SK-N-SH (cell line): ENCODE results near the gene PHLDA3. TPM values are rescaled to one million over a fixed set of nuclear protein-coding genes. Genes with fewer than 3 reads are reported as not detected.

Experiments
- CTCF ChIA-PET: fragments of 300-600, 350-600 bp; formaldehyde crosslinking; extraction: SDS; loops from one replicate; lab custom pipeline; 2021; lab: Yijun Ruan, JAX
- POLR2A ChIA-PET: fragments of 350-600 bp; sonication (Branson Sonifier 250); formaldehyde crosslinking; extraction: SDS; loops from one replicate; lab custom pipeline; 2020; ENCODE audit warnings: antibody characterized with exemption, inconsistent platforms; lab: Yijun Ruan, JAX
- DNase-seq: peaks from one replicate; pipeline ENCODE4 v3.0.0; 2012
- H2AFZ ChIP-seq: fragments of 200-600 bp; sonication (generic); 2 replicates; pipeline ENCODE4 v1.8.1; 2016; ENCODE audit warnings: antibody characterized with exemption, mild to moderate bottlenecking, low read depth
- H3F3A ChIP-seq: fragments of 200-600 bp; sonication (generic); replicated peaks from 2 replicates; pipeline ENCODE3; 2016; ENCODE audit warnings: antibody characterized with exemption, mild to moderate bottlenecking; ENCODE audit not compliant: insufficient read depth
- H3K27ac ChIP-seq, 2 experiments: fragments of 200-500 bp in 1 of 2; fragments of 200-600 bp in 1 of 2; sonication (Bioruptor generic) in 1 of 2; sonication (generic), shearing (Covaris generic) in 1 of 2; 2 replicates each; pipeline versions ENCODE4 v1.5.1 to v1.6.1; 2014 to 2016; ENCODE audit warnings: low read depth in 2 of 2, inconsistent platforms in 1 of 2, low read length in 1 of 2, mild to moderate bottlenecking in 1 of 2, mixed read lengths in 1 of 2
- H3K27me3 ChIP-seq: fragments of 200-600 bp; sonication (generic), shearing (Covaris generic); 2 replicates; pipeline ENCODE4 v1.6.1; 2016; ENCODE audit warnings: mixed run types; ENCODE audit not compliant: insufficient read depth
- H3K36me3 ChIP-seq, 2 experiments: fragments of 200-500 bp in 1 of 2; fragments of 200-600 bp in 1 of 2; sonication (Bioruptor generic) in 1 of 2; sonication (generic) in 1 of 2; replicated peaks in 1 of 2; 2 replicates each; pipeline versions ENCODE3 to v1.5.1; 2014 to 2016; ENCODE audit warnings: low read length in 1 of 2, mild to moderate bottlenecking in 1 of 2; ENCODE audit not compliant: insufficient read depth in 2 of 2, control insufficient read depth in 1 of 2
- H3K4me1 ChIP-seq, 2 experiments: fragments of 200-500 bp in 1 of 2; fragments of 200-600 bp in 1 of 2; sonication (Bioruptor generic) in 1 of 2; sonication (generic), shearing (Covaris generic) in 1 of 2; 2 replicates each; pipeline versions ENCODE4 v1.5.1 to v1.6.1; 2014 to 2016; ENCODE audit warnings: low read depth in 1 of 2, low read length in 1 of 2, mixed run types in 1 of 2; ENCODE audit not compliant: insufficient read depth in 2 of 2, control insufficient read depth in 1 of 2
- H3K4me2 ChIP-seq: fragments of 200-600 bp; sonication (generic), shearing (Covaris generic); 2 replicates; pipeline ENCODE4 v1.6.1; 2017; ENCODE audit warnings: mixed run types
- H3K4me3 ChIP-seq, 2 experiments: fragments of 200-500 bp in 1 of 2; fragments of 200-600 bp in 1 of 2; sonication (Bioruptor generic) in 1 of 2; sonication (generic), shearing (Covaris generic) in 1 of 2; 2 replicates each; pipeline versions ENCODE4 v1.5.1 to v1.8.1; 2014 to 2016; ENCODE audit warnings: low read depth in 2 of 2, inconsistent platforms in 1 of 2, low read length in 1 of 2, mild to moderate bottlenecking in 1 of 2, mixed read lengths in 1 of 2, moderate library complexity in 1 of 2
- H3K79me2 ChIP-seq: fragments of 200-600 bp; sonication (generic); 2 replicates; pipeline ENCODE4 v1.8.1; 2017; ENCODE audit warnings: mild to moderate bottlenecking; ENCODE audit not compliant: insufficient read depth
- H3K9ac ChIP-seq: fragments of 200-600 bp; sonication (generic); 2 replicates; pipeline ENCODE4 v1.6.1; 2017; ENCODE audit warnings: mixed run types
- H3K9me2 ChIP-seq: fragments of 200-600 bp; sonication (generic); 2 replicates; pipeline ENCODE4 v1.6.1; 2017; ENCODE audit warnings: mixed run types
- H3K9me3 ChIP-seq: fragments of 200-600 bp; sonication (generic); 2 replicates; pipeline ENCODE4 v1.6.1; 2017; ENCODE audit warnings: mixed run types, mild to moderate bottlenecking, moderate library complexity
- H4K20me1 ChIP-seq: fragments of 200-600 bp; sonication (generic); 2 replicates; pipeline ENCODE4 v1.6.1; 2017; ENCODE audit warnings: mild to moderate bottlenecking, mixed run types; ENCODE audit not compliant: insufficient read depth
- CTCF ChIP-seq: fragments of 200-600 bp; sonication (generic); IDR thresholded peaks from 2 replicates; pipeline ENCODE4 v1.6.1; 2017; ENCODE audit warnings: antibody characterized with exemption, mild to moderate bottlenecking, moderate library complexity
- EP300 ChIP-seq, 2 experiments: IDR thresholded peaks; 2 replicates each; pipeline versions ENCODE4 v1.4.0 to v1.6.1; 2012; ENCODE audit warnings: borderline replicate concordance in 1 of 2, low read depth in 1 of 2, low read length in 1 of 2
- IRF3 ChIP-seq: fragments of 150-350 bp; IDR thresholded peaks from 2 replicates; pipeline ENCODE4 v1.6.1; 2016; ENCODE audit warnings: mild to moderate bottlenecking, low read depth, low read length
- MEF2A ChIP-seq: IDR thresholded peaks from 2 replicates; pipeline ENCODE4 v1.4.0; 2012; ENCODE audit warnings: low read depth, borderline replicate concordance
- RFX5 ChIP-seq: IDR thresholded peaks from 2 replicates; pipeline ENCODE4 v1.6.1; 2012; ENCODE audit warnings: mild to moderate bottlenecking, improper control_type of control experiment, low read length
- SIN3A ChIP-seq: IDR thresholded peaks from 2 replicates; pipeline ENCODE4 v1.6.1; 2012; ENCODE audit warnings: low read depth, mild to moderate bottlenecking, low read length, moderate library complexity, borderline replicate concordance
- TEAD4 ChIP-seq: IDR thresholded peaks from 2 replicates; pipeline ENCODE4 v1.4.0; 2012; ENCODE audit warnings: mild to moderate bottlenecking, borderline replicate concordance; ENCODE audit not compliant: insufficient read depth
- YY1 ChIP-seq: IDR thresholded peaks from 2 replicates; pipeline ENCODE4 v1.4.0; 2012; ENCODE audit warnings: low read depth, mild to moderate bottlenecking
- ZBTB33 ChIP-seq: IDR thresholded peaks from 2 replicates; pipeline ENCODE4 v1.4.0; 2012; ENCODE audit warnings: low read depth, borderline replicate concordance
- WGBS: methylation state at CpG from one replicate; pipeline ENCODE4 v1.1.6; 2017; ENCODE audit warnings: low lambda C conversion rate; 5-methylcytosine and 5-hydroxymethylcytosine counted together
- polyA plus RNA-seq, 3 experiments: library from polyadenylated mRNA; depleted of rRNA; stranded (reverse); fragments of >200 nt; gene quantifications; 2 replicates each; pipeline ENCODE4 v1.2.3, GENCODE V29; 2012
- TF ChIP-seq, protein P1 (sequence below): IDR thresholded peaks from 2 replicates; pipeline ENCODE4 v1.4.0; 2012; ENCODE audit warnings: low read depth
- TF ChIP-seq, protein P2 (sequence below): IDR thresholded peaks from 2 replicates; pipeline ENCODE4; 2012

PHLDA3 gene
- polyA plus RNA-seq, 1 of the 3 experiments (the other 2 are of a cell fraction), result 105 TPM

GRCh38 chr1:201419256-201419655, 49.7 kb downstream of the PHLDA3 start:
- TF ChIP-seq CTCF (no peak), IRF3 (no peak), EP300 (IDR thresholded peaks at IDR 0.05; ENCODE audit: borderline replicate concordance in 1 of 2, low read depth in 1 of 2, low read length in 1 of 2) (no peak), SIN3A (no peak), TEAD4 (no peak), RFX5 (no peak), MEF2A (no peak), ZBTB33 (no peak), YY1 (no peak)
- TF ChIP-seq, protein P1, sequence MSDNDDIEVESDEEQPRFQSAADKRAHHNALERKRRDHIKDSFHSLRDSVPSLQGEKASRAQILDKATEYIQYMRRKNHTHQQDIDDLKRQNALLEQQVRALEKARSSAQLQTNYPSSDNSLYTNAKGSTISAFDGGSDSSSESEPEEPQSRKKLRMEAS, result no peak
- TF ChIP-seq, protein P2, sequence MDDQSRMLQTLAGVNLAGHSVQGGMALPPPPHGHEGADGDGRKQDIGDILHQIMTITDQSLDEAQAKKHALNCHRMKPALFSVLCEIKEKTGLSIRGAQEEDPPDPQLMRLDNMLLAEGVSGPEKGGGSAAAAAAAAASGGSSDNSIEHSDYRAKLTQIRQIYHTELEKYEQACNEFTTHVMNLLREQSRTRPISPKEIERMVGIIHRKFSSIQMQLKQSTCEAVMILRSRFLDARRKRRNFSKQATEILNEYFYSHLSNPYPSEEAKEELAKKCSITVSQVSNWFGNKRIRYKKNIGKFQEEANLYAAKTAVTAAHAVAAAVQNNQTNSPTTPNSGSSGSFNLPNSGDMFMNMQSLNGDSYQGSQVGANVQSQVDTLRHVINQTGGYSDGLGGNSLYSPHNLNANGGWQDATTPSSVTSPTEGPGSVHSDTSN, result no peak
- no peaks in the 10 kb centered on the region for H3K9me3 ChIP-seq
- DNase-seq, result no peak
- peaks cover 6% of the 10 kb centered on the region; the same call in 1 of the 2 replicates for H3K27me3 ChIP-seq
- H3K4me1 ChIP-seq, result peaks cover 0 to 7% of the 10 kb centered on the region in 2 experiments; a peak in 1 of 4 replicates
- H3K9me2 ChIP-seq, result no peaks in the 10 kb centered on the region
- H3K4me2 ChIP-seq, result no peak overlapping the region
- no peak overlapping the region for H2AFZ ChIP-seq
- CTCF ChIA-PET, result interaction anchor here (0.7 to 2.0 kb wide), 4 partner anchors 10 to 94 kb away, joined by 3 to 12 read pairs (median 7); no protein-coding TSS in a partner anchor
- H3K4me3 ChIP-seq, result no peak overlapping the region
- no peaks in the 10 kb centered on the region for H3F3A ChIP-seq
- POLR2A ChIA-PET, result no interaction called here
- no peaks in the 10 kb centered on the region for H3K36me3 ChIP-seq
- no peaks in the 10 kb centered on the region for H3K79me2 ChIP-seq
- H3K27ac ChIP-seq, result no peak overlapping the region
- H3K9ac ChIP-seq, result no peak overlapping the region
- no peaks in the 10 kb centered on the region for H4K20me1 ChIP-seq
- 54% methylated on average over 4 of the region's 4 CpGs for WGBS
